IMR-90 (cell line): ENCODE results near the gene KCNIP3. TPM values are rescaled to one million over a fixed set of nuclear protein-coding genes. Genes with fewer than 3 reads are reported as not detected.

Experiments
- ATAC-seq: fragments of 200-7000 bp; cut with Tn5 transposase; 2 replicates; pipeline ENCODE4 v1.9.1; 2020; ENCODE audit warnings: low read depth, mild to moderate bottlenecking, moderate library complexity
- BruUV-seq: library from RNA; stranded (reverse); fragments of 400-500 nt; replicated peaks from 2 replicates; lab custom pipeline; 2021; lab: Mats Ljungman, UMichigan
- CTCF ChIA-PET: fragments of 300-600 bp; formaldehyde crosslinking; extraction: SDS; loops from one replicate; lab custom pipeline; 2021; ENCODE audit warnings: antibody characterized with exemption; lab: Yijun Ruan, JAX
- POLR2A ChIA-PET: fragments of 300-600 bp; sonication (Branson Sonifier 250); formaldehyde crosslinking; loops from one replicate; lab custom pipeline; 2022; ENCODE audit warnings: antibody characterized with exemption; ENCODE audit not compliant: unreplicated experiment; lab: Charles Lee
- DNase-seq: peaks from one replicate; pipeline ENCODE4 v3.0.0; 2013
- H2AFZ ChIP-seq: replicated peaks from 2 replicates; pipeline ENCODE3; 2013; ENCODE audit warnings: low read length, mild to moderate bottlenecking; ENCODE audit not compliant: poor library complexity
- H2AK5ac ChIP-seq: 2 replicates; pipeline ENCODE4 v1.6.1; 2013; ENCODE audit warnings: low read depth, low read length, inconsistent platforms
- H2AK9ac ChIP-seq: replicated peaks from 2 replicates; pipeline ENCODE3; 2013; ENCODE audit warnings: mild to moderate bottlenecking, low read depth, low read length, moderate library complexity; ENCODE audit not compliant: poor library complexity
- H2BK120ac ChIP-seq: 2 replicates; pipeline ENCODE4 v1.6.1; 2013; ENCODE audit warnings: low read depth, low read length, inconsistent platforms
- H2BK15ac ChIP-seq: 3 replicates; pipeline ENCODE4 v1.6.1; 2013; ENCODE audit warnings: low read depth, low read length, inconsistent platforms
- H2BK20ac ChIP-seq: 2 replicates; pipeline ENCODE4 v1.6.1; 2013; ENCODE audit warnings: low read depth, mild to moderate bottlenecking, inconsistent platforms, low read length, moderate library complexity
- H2BK5ac ChIP-seq: 2 replicates; pipeline ENCODE4 v1.6.1; 2013; ENCODE audit warnings: mild to moderate bottlenecking, low read depth, low read length, inconsistent platforms; ENCODE audit not compliant: poor library complexity, severe bottlenecking
- H3K14ac ChIP-seq: replicated peaks from 2 replicates; pipeline ENCODE4 v1.6.1; 2013; ENCODE audit warnings: low read depth, low read length, inconsistent platforms
- H3K18ac ChIP-seq: 2 replicates; pipeline ENCODE4 v1.6.1; 2013; ENCODE audit warnings: low read depth, low read length, control low read depth
- H3K23ac ChIP-seq: 2 replicates; pipeline ENCODE4 v1.6.1; 2013; ENCODE audit warnings: low read depth, low read length, inconsistent platforms
- H3K27ac ChIP-seq: 2 replicates; pipeline ENCODE4 v1.5.1; 2013; ENCODE audit warnings: mild to moderate bottlenecking, control low read depth, low read length; ENCODE audit not compliant: insufficient read depth
- H3K27me3 ChIP-seq: 2 replicates; pipeline ENCODE4 v1.6.1; 2013; ENCODE audit warnings: low read length; ENCODE audit not compliant: control insufficient read depth, insufficient read depth
- H3K36me3 ChIP-seq: 2 replicates; pipeline ENCODE4 v1.6.1; 2013; ENCODE audit warnings: low read length, mixed read lengths; ENCODE audit not compliant: control insufficient read depth, insufficient read depth
- H3K4ac ChIP-seq: 2 replicates; pipeline ENCODE4 v1.6.1; 2013; ENCODE audit warnings: low read depth, low read length, inconsistent platforms
- H3K4me1 ChIP-seq: 2 replicates; pipeline ENCODE4 v1.6.1; 2013; ENCODE audit warnings: low read length, mixed read lengths; ENCODE audit not compliant: control insufficient read depth, insufficient read depth
- H3K4me2 ChIP-seq: 2 replicates; pipeline ENCODE4 v1.6.1; 2013; ENCODE audit warnings: low read depth, mild to moderate bottlenecking, control low read depth, low read length, moderate library complexity
- H3K4me3 ChIP-seq: 2 replicates; pipeline ENCODE4 v1.5.1; 2013; ENCODE audit warnings: low read depth, mild to moderate bottlenecking, control low read depth, low read length, moderate library complexity; ENCODE audit not compliant: insufficient read depth
- H3K56ac ChIP-seq: 2 replicates; pipeline ENCODE4 v1.6.1; 2013; ENCODE audit warnings: low read length, inconsistent platforms; ENCODE audit not compliant: insufficient read depth; ENCODE audit errors: extremely low read depth
- H3K79me1 ChIP-seq, 2 experiments: 2 replicates each; pipeline ENCODE4 v1.6.1; 2013; ENCODE audit warnings: low read length in 2 of 2, inconsistent platforms in 1 of 2, low read depth in 1 of 2
- H3K9ac ChIP-seq: 2 replicates; pipeline ENCODE4 v1.6.1; 2013; ENCODE audit warnings: low read depth, low read length, control low read depth
- H3K9me1 ChIP-seq: 2 replicates; pipeline ENCODE4 v1.6.1; 2013; ENCODE audit warnings: low read length, inconsistent platforms; ENCODE audit not compliant: insufficient read depth
- H3K9me3 ChIP-seq: 2 replicates; pipeline ENCODE4 v1.6.1; 2013; ENCODE audit warnings: low read length; ENCODE audit not compliant: control insufficient read depth, insufficient read depth
- H4K20me1 ChIP-seq: 2 replicates; pipeline ENCODE4 v1.6.1; 2013; ENCODE audit warnings: low read length, inconsistent platforms; ENCODE audit not compliant: insufficient read depth
- H4K5ac ChIP-seq: 2 replicates; pipeline ENCODE4 v1.6.1; 2013; ENCODE audit warnings: mild to moderate bottlenecking, low read depth, low read length, control low read depth
- H4K8ac ChIP-seq, 2 experiments: 2 replicates each; pipeline ENCODE4 v1.6.1; 2013; ENCODE audit warnings: low read depth in 2 of 2, low read length in 2 of 2, control low read depth in 1 of 2, inconsistent platforms in 1 of 2
- H4K91ac ChIP-seq: 2 replicates; pipeline ENCODE4 v1.6.1; 2013; ENCODE audit warnings: low read depth, low read length, inconsistent platforms; ENCODE audit not compliant: insufficient read depth
- BHLHE40 ChIP-seq: fragments of 150-350 bp; IDR thresholded peaks from 2 replicates; pipeline ENCODE4 v1.6.1; 2016; ENCODE audit warnings: mild to moderate bottlenecking, low read depth, low read length
- CEBPB ChIP-seq: IDR thresholded peaks from 2 replicates; pipeline ENCODE4 v1.6.1; 2012; ENCODE audit warnings: low read depth, low read length, improper control_type of control experiment
- FOS ChIP-seq: fragments of 150-350 bp; IDR thresholded peaks from 2 replicates; pipeline ENCODE4 v1.6.1; 2016; ENCODE audit warnings: low read depth, low read length
- MAFK ChIP-seq: IDR thresholded peaks from 2 replicates; pipeline ENCODE4 v1.6.1; 2012; ENCODE audit warnings: low read depth, low read length, improper control_type of control experiment
- MAZ ChIP-seq: IDR thresholded peaks from 2 replicates; pipeline ENCODE4 v1.6.1; 2012; ENCODE audit warnings: low read depth, mild to moderate bottlenecking, low read length, improper control_type of control experiment, moderate library complexity, borderline replicate concordance
- NFE2L2 ChIP-seq: fragments of 150-350 bp; IDR thresholded peaks from 2 replicates; pipeline ENCODE4 v1.6.1; 2016; ENCODE audit warnings: low read depth, mild to moderate bottlenecking, low read length
- POLR2A ChIP-seq: IDR thresholded peaks from 2 replicates; pipeline ENCODE4 v1.6.1; 2012; ENCODE audit warnings: mild to moderate bottlenecking, low read depth, low read length
- RFX5 ChIP-seq: IDR thresholded peaks from 2 replicates; pipeline ENCODE4 v1.8.0; 2012; ENCODE audit warnings: low read depth, mild to moderate bottlenecking, low read length, moderate library complexity
- SMC3 ChIP-seq: fragments of 150-350 bp; IDR thresholded peaks from 2 replicates; pipeline ENCODE4 v1.6.1; 2016; ENCODE audit warnings: low read depth, mild to moderate bottlenecking, antibody characterized with exemption, low read length, moderate library complexity
- WGBS, 2 experiments: methylation state at CpG; one replicate each; pipeline versions ENCODE4 v1.1.5 to v1.1.7; 2013; ENCODE audit warnings: missing lambda C conversion rate in 2 of 2; ENCODE audit not compliant: insufficient read length in 1 of 2; ENCODE audit errors: extremely low coverage in 2 of 2; 5-methylcytosine and 5-hydroxymethylcytosine counted together
- dilution Hi-C: fragments of 300-500 bp; cut with HindIII; formaldehyde crosslinking; loops from one replicate; pipeline ENCODE4 v1.14.3; 2018; ENCODE audit warnings: low sequenced_read_pairs; ENCODE audit not compliant: unreplicated experiment
- in situ Hi-C: fragments of 300-500 bp; cut with MboI; formaldehyde crosslinking; loops from 3 replicates; pipeline ENCODE4 v1.14.3; 2019; ENCODE audit warnings: low sequenced_read_pairs, inconsistent platforms, mixed read lengths
- intact Hi-C: fragments of 100-400 bp; cut with micrococcal nuclease; formaldehyde crosslinking; loops from 2 replicates; pipeline ENCODE4 v1.10.0; 2022
- polyA plus RNA-seq, 3 experiments: library from polyadenylated mRNA; depleted of rRNA; stranded (reverse); fragments of >200 nt; gene quantifications; 2 replicates each; pipeline ENCODE4 v1.2.3, GENCODE V29; 2012; ENCODE audit warnings: low replicate concordance in 1 of 3
- total RNA-seq: library from RNA; depleted of rRNA; stranded (reverse); fragments of >200 nt; gene quantifications from 2 replicates; pipeline ENCODE4 v1.2.3, GENCODE V29; 2012
- TF ChIP-seq, protein P1 (sequence below): conservative IDR thresholded peaks from 2 replicates; pipeline ENCODE4 v1.5.1; 2012; ENCODE audit warnings: mild to moderate bottlenecking, low read depth, low read length, improper control_type of control experiment
- TF ChIP-seq, protein P2 (sequence below): fragments of 150-350 bp; IDR thresholded peaks from 2 replicates; pipeline ENCODE4 v1.6.1; 2017; ENCODE audit warnings: mild to moderate bottlenecking, antibody characterized with exemption, low read length, low read depth

KCNIP3 gene
- total and polyA plus RNA-seq, 2 of the 4 experiments (the other 2 are of a cell fraction): 0.72 to 1.4 TPM

DNA sequence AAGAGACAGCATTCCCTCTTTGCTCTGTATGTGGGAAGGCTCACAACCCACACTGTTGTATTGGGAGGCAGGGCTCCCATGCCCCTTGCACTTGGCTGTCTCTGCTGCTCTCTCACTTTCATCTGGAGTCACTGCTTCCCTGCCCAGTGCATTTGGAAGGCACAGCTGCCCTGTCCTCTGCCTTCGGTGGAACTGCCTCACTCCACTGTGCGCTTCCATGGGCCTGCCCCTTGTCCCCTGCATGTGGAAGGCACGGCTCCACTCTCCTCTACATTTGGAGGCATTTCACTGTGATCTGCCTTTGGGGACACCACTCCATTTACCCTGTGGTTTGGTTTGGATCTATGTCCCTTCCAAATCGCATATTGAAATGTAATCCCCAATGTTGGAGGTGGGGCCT lies 32.0 kb upstream of the KCNIP3 start:
- no peaks in the 10 kb centered on the region for H4K20me1 ChIP-seq
- H3K4me3 ChIP-seq: no peak overlapping the region
- H4K8ac ChIP-seq: no peak overlapping the region
- H4K5ac ChIP-seq: no peak overlapping the region
- no peaks in the 10 kb centered on the region for H3K9me3 ChIP-seq
- CTCF ChIA-PET: no interaction called here
- no peaks in the 10 kb centered on the region for H3K79me1 ChIP-seq
- H3K27ac ChIP-seq: no peak overlapping the region
- in situ Hi-C loops (no loop called here), dilution Hi-C loops (no loop called here), intact Hi-C loops (no loop called here)
- H2AFZ ChIP-seq: no peak overlapping the region
- no peak overlapping the region for H2BK120ac ChIP-seq
- H3K4me1 ChIP-seq: no peaks in the 10 kb centered on the region
- H3K56ac ChIP-seq: no peak overlapping the region
- no peak overlapping the region for H3K4me2 ChIP-seq
- 20% methylated on average over 1 of the region's 4 CpGs; no CpG with 5 or more reads in 1 of the 2 experiments for WGBS, 2 experiments
- no peak overlapping the region for H3K9ac ChIP-seq
- POLR2A ChIA-PET: no interaction called here
- TF ChIP-seq NFE2L2 (no peak), MAZ (no peak), BHLHE40 (no peak), FOS (no peak), MAFK (no peak), RFX5 (no peak), SMC3 (no peak), POLR2A (no peak), CEBPB (no peak)
- TF ChIP-seq, protein P1, sequence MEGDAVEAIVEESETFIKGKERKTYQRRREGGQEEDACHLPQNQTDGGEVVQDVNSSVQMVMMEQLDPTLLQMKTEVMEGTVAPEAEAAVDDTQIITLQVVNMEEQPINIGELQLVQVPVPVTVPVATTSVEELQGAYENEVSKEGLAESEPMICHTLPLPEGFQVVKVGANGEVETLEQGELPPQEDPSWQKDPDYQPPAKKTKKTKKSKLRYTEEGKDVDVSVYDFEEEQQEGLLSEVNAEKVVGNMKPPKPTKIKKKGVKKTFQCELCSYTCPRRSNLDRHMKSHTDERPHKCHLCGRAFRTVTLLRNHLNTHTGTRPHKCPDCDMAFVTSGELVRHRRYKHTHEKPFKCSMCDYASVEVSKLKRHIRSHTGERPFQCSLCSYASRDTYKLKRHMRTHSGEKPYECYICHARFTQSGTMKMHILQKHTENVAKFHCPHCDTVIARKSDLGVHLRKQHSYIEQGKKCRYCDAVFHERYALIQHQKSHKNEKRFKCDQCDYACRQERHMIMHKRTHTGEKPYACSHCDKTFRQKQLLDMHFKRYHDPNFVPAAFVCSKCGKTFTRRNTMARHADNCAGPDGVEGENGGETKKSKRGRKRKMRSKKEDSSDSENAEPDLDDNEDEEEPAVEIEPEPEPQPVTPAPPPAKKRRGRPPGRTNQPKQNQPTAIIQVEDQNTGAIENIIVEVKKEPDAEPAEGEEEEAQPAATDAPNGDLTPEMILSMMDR: no peak
- TF ChIP-seq, protein P2, sequence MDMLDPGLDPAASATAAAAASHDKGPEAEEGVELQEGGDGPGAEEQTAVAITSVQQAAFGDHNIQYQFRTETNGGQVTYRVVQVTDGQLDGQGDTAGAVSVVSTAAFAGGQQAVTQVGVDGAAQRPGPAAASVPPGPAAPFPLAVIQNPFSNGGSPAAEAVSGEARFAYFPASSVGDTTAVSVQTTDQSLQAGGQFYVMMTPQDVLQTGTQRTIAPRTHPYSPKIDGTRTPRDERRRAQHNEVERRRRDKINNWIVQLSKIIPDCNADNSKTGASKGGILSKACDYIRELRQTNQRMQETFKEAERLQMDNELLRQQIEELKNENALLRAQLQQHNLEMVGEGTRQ: no peak
- H4K91ac ChIP-seq: no peak overlapping the region
- no TSS peak for BruUV-seq
- H3K4ac ChIP-seq: no peak overlapping the region
- H2AK9ac ChIP-seq: no peak overlapping the region
- no peak overlapping the region for H2AK5ac ChIP-seq
- ATAC-seq (no peak), DNase-seq (no peak)
- no peak overlapping the region for H3K14ac ChIP-seq
- H2BK20ac ChIP-seq: no peak overlapping the region
- H3K36me3 ChIP-seq: no peaks in the 10 kb centered on the region
- H3K27me3 ChIP-seq: peaks cover 2% of the 10 kb centered on the region; the same call in 1 of the 2 replicates
- H2BK5ac ChIP-seq: no peak overlapping the region
- H3K9me1 ChIP-seq: no peaks in the 10 kb centered on the region
- H3K23ac ChIP-seq: no peak overlapping the region
- no peak overlapping the region for H2BK15ac ChIP-seq
- H3K18ac ChIP-seq: no peak overlapping the region
